Tongue (tissue), 2 donors: ENCODE results near the gene AKAP17A. TPM values are rescaled to one million over a fixed set of nuclear protein-coding genes. Genes with fewer than 3 reads are reported as not detected.
"Not testable (repeated sequence)": the region's sequence is repeated elsewhere in the genome, so short reads cannot be mapped to it uniquely, and the experiment has no call there.

ENCODE experiments used
- DNase-seq: peaks from one replicate; pipeline ENCODE4 v3.0.0-alpha.2; 2015
- total RNA-seq: library from RNA; depleted of rRNA; stranded (reverse); fragments of >200 nt; gene quantifications from one replicate; pipeline ENCODE4 v1.2.3, GENCODE V29; 2014

Gene AKAP17A
- 31.5 TPM for total RNA-seq

- DNase-seq = peak; percentile 98
These were observed at the start of gene AKAP17A for GRCh38 chrX:1591102-1591862. Gene AKAP17A (plus strand): TSS chrX:1591604. CDS start chrX:1593463, 1,859 bp downstream.

- no peak for DNase-seq
These were observed 48.2 kb upstream of the AKAP17A start for GRCh38 chrX:1542994-1543725.

- no peak for DNase-seq
These were observed 45.5 kb upstream of the AKAP17A start for GRCh38 chrX:1545776-1546408.

GRCh38 chrX:1546691-1547251, 44.6 kb upstream of the AKAP17A start:
- DNase-seq = no peak

GRCh38 chrX:1551959-1552546, 39.4 kb upstream of the AKAP17A start:
- no peak for DNase-seq

GRCh38 chrX:1554469-1555210, 36.8 kb upstream of the AKAP17A start:
- DNase-seq = no peak

- no peak for DNase-seq
These were observed 36.0 kb upstream of the AKAP17A start for GRCh38 chrX:1555370-1555769.

GRCh38 chrX:1557442-1557841, 34.0 kb upstream of the AKAP17A start:
- DNase-seq = not testable (repeated sequence)

- no peak for DNase-seq
These were observed 32.5 kb upstream of the AKAP17A start for GRCh38 chrX:1558761-1559468.

GRCh38 chrX:1561164-1561563, 30.2 kb upstream of the AKAP17A start:
- no peak for DNase-seq

GRCh38 chrX:1564077-1564476, 27.3 kb upstream of the AKAP17A start:
- DNase-seq = not testable (repeated sequence)

- DNase-seq = no peak
These were observed 26.4 kb upstream of the AKAP17A start for GRCh38 chrX:1564750-1565683.

- DNase-seq = not testable (repeated sequence)
These were observed 17.2 kb upstream of the AKAP17A start for GRCh38 chrX:1574181-1574580.

- no peak for DNase-seq
These were observed 15.0 kb upstream of the AKAP17A start for GRCh38 chrX:1576201-1576992.

- DNase-seq = no peak
These were observed 13.6 kb upstream of the AKAP17A start for GRCh38 chrX:1577845-1578244.

- DNase-seq = no peak
These were observed 12.8 kb upstream of the AKAP17A start for GRCh38 chrX:1578511-1579173.

GRCh38 chrX:1581132-1581531, 10.3 kb upstream of the AKAP17A start:
- peak; percentile 47 for DNase-seq

- no peak for DNase-seq
These were observed 8.5 kb upstream of the AKAP17A start for GRCh38 chrX:1582686-1583437.
